K562 treated with DMSO at 1 percent for 12 hours (cell line): ENCODE measurements around the gene TMEM132E. TPM values are rescaled to one million over a fixed set of nuclear protein-coding genes. Genes with fewer than 3 reads are reported as not detected.

Experiments used
- total RNA-seq: library from RNA; unstranded; fragments of 300-600 nt; gene quantifications from 2 replicates; pipeline ENCODE4 v1.2.3, GENCODE V29; 2022; ENCODE audit not compliant: insufficient read depth

Gene TMEM132E, protein sequence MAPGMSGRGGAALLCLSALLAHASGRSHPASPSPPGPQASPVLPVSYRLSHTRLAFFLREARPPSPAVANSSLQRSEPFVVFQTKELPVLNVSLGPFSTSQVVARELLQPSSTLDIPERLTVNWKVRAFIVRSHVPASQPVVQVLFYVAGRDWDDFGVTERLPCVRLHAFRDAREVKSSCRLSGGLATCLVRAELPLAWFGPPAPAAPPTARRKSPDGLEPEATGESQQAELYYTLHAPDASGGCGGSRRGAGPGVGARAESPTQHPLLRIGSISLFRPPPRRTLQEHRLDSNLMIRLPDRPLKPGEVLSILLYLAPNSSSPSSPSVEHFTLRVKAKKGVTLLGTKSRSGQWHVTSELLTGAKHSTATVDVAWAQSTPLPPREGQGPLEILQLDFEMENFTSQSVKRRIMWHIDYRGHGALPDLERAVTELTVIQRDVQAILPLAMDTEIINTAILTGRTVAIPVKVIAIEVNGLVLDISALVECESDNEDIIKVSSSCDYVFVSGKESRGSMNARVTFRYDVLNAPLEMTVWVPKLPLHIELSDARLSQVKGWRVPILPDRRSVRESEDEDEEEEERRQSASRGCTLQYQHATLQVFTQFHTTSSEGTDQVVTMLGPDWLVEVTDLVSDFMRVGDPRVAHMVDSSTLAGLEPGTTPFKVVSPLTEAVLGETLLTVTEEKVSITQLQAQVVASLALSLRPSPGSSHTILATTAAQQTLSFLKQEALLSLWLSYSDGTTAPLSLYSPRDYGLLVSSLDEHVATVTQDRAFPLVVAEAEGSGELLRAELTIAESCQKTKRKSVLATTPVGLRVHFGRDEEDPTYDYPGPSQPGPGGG (N-terminal part only)
- not detected in 2 replicates for total RNA-seq

DNA sequence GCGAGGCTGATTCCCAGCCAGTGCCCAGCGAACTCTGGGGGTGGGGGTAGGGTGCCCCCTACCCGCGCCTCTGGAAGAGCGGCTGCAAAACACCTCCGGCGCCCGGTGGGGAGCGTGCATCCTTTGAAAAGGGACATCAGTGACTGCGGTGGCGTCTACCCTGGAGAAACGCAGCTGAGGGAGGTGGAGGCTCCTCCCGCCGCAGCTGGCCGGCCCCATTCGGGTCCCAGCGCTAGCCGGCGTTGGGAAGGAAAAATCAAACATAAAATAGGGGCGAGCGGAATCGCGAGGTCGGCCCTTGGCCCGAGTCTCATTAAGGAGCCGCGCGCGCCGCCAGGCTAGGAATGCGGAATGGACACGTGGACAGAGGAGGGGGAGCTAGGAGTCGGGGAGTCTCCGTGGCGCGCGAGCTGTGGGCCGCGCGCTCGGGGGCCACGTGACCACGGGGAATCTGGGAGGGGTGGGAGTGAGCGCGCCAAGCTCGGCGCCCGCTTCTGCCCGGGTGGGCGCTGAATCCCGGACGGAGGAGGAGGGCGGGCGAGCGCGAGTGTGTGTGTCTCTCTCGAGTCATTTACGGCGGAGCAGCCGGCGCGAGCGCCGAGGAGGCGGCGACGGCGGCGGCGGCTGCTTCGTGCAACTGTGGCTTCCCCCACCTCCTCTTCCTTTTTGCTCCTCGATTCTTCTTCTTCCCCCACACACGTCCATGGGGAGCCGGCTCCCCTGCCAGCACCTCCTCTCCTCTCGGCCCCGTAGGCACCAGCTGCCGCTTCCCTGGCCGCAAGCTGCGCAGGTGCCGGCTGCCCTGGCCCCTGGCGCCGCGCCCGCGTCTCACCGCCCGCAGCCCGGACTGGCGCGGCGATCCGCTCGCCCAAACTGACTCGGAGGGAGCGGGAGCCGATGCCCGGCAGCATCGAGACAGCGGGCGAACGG lies at the start of gene TMEM132E:
TSS of gene TMEM132E (plus strand) at position 566 of the 930 bp plus-strand sequence. CDS start 1,495 bp downstream, outside the sequence.

Other genes starting within 250 kb of the TMEM132E start
- not detected in 2 replicates for gene CCL13, start 223.1 kb upstream of the TMEM132E start, total RNA-seq
- not detected in 2 replicates for gene CCL1, start 216.3 kb upstream of the TMEM132E start, total RNA-seq